Duodenal mucosa (tissue), 2 donors: ENCODE data around the gene SHQ1.

ENCODE experiments used
- H3K27ac ChIP-seq: one replicate; pipeline ENCODE4 v1.7.0; 2013; ENCODE audit warnings: low read depth, low read length
- H3K27me3 ChIP-seq, 2 donors: one replicate each; pipeline ENCODE4 v1.7.0; 2013; ENCODE audit warnings: low read length in 2 of 2, control low read depth in 1 of 2; ENCODE audit not compliant: insufficient read depth in 2 of 2, control insufficient read depth in 1 of 2
- H3K36me3 ChIP-seq, 2 donors: one replicate each; pipeline ENCODE4 v1.7.0; 2013; ENCODE audit warnings: low read length in 2 of 2, control low read depth in 1 of 2; ENCODE audit not compliant: insufficient read depth in 2 of 2, control insufficient read depth in 1 of 2
- H3K4me1 ChIP-seq, 2 donors: one replicate each; pipeline ENCODE4 v1.7.0; 2013; ENCODE audit warnings: low read length in 2 of 2, control low read depth in 1 of 2; ENCODE audit not compliant: insufficient read depth in 2 of 2, control insufficient read depth in 1 of 2
- H3K4me3 ChIP-seq, 2 donors: one replicate each; pipeline ENCODE4 v1.7.0; 2013; ENCODE audit warnings: low read length in 2 of 2, low read depth in 1 of 2
- H3K9ac ChIP-seq, 2 donors: one replicate each; pipeline ENCODE4 v1.7.0; 2013; ENCODE audit warnings: low read length in 2 of 2, low read depth in 1 of 2
- H3K9me3 ChIP-seq, 2 donors: one replicate each; pipeline ENCODE4 v1.7.0; 2013; ENCODE audit warnings: low read length in 2 of 2, control low read depth in 1 of 2; ENCODE audit not compliant: control insufficient read depth in 1 of 2

The SHQ1 gene

GRCh38 chr3:72784226-72784625, 64.0 kb downstream of the SHQ1 start:
- Histone ChIP-seq H3K4me3 (no peak overlapping the region), H3K36me3 (peaks cover 0 to 12% of the 10 kb centered on the region in 2 donors), H3K27me3 (no peaks in the 10 kb centered on the region), H3K9me3 (no peaks in the 10 kb centered on the region), H3K4me1 (no peaks in the 10 kb centered on the region), H3K9ac (no peak overlapping the region), H3K27ac (no peak overlapping the region)

DNA sequence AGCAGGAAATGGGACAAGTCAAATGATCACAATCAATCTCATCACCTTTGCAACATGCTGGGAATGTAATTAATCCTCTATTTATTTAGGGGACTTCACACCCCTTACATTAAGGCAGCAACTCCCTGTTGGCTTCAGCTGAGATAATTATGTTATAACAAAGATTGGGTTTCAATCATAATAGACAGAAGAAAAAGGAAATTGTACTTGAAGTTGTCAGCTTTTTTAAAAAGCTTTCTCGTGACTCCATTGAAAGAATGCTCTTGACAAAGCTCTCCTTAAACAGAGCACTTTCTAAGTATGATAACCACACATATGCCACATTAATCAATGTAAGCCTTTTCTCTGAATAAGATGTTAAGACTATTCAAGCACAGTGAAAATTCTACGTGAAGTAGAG, 65.7 kb downstream of the SHQ1 start:
- Histone ChIP-seq H3K36me3 (peaks cover 0 to 12% of the 10 kb centered on the region in 2 donors), H3K27me3 (no peaks in the 10 kb centered on the region), H3K4me1 (no peaks in the 10 kb centered on the region), H3K27ac (no peak overlapping the region), H3K9me3 (no peaks in the 10 kb centered on the region), H3K4me3 (no peak overlapping the region), H3K9ac (no peak overlapping the region)

GRCh38 chr3:72769758-72770540, 78.3 kb downstream of the SHQ1 start:
- Histone ChIP-seq H3K4me1 (no peaks in the 10 kb centered on the region), H3K27ac (no peak overlapping the region), H3K36me3 (peaks cover 3 to 6% of the 10 kb centered on the region in 2 donors), H3K9ac (no peak overlapping the region), H3K4me3 (no peak overlapping the region), H3K9me3 (no peaks in the 10 kb centered on the region), H3K27me3 (no peaks in the 10 kb centered on the region)

- H3K27me3 ChIP-seq, result no peaks in the 10 kb centered on the region
- peaks cover 3 to 8% of the 10 kb centered on the region in 2 donors for H3K36me3 ChIP-seq
- no peaks in the 10 kb centered on the region for H3K4me1 ChIP-seq
- H3K4me3 ChIP-seq, result no peak overlapping the region
- no peak overlapping the region for H3K27ac ChIP-seq
- no peaks in the 10 kb centered on the region for H3K9me3 ChIP-seq
- no peak overlapping the region for H3K9ac ChIP-seq
Measured at GRCh38 chr3:72768936-72769335, 79.3 kb downstream of the SHQ1 start.

GRCh38 chr3:72768481-72768880, 79.8 kb downstream of the SHQ1 start:
- H3K4me1 ChIP-seq, result no peaks in the 10 kb centered on the region
- H3K27me3 ChIP-seq, result no peaks in the 10 kb centered on the region
- peaks cover 3 to 11% of the 10 kb centered on the region in 2 donors for H3K36me3 ChIP-seq
- H3K9ac ChIP-seq, result no peak overlapping the region
- no peaks in the 10 kb centered on the region for H3K9me3 ChIP-seq
- H3K27ac ChIP-seq, result no peak overlapping the region
- no peak overlapping the region for H3K4me3 ChIP-seq

DNA sequence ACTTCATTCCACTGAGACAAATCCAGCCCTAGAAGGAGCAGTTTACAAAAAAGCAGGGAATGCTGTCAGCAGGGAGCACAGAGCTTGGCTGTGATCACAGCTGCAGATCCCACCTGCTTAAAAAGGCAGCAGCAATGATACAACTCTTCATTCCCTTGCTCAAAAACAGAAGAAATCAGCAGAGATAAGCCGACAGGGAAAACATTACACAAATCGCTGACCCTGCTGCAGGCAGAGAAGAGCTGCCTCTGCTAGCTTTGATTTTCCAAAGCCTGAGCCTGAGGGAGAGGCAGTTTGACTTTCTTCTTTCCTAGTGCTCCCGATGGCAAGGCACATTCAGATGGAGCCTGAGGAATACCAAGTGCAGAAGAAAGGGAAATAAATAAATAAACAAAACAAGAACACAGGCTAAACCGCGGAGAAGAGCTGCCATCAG, 80.2 kb downstream of the SHQ1 start:
- no peak overlapping the region for H3K27ac ChIP-seq
- no peak overlapping the region for H3K4me3 ChIP-seq
- H3K27me3 ChIP-seq, result no peaks in the 10 kb centered on the region
- H3K4me1 ChIP-seq, result no peaks in the 10 kb centered on the region
- no peaks in the 10 kb centered on the region for H3K9me3 ChIP-seq
- no peak overlapping the region for H3K9ac ChIP-seq
- peaks cover 3 to 13% of the 10 kb centered on the region in 2 donors for H3K36me3 ChIP-seq

DNA sequence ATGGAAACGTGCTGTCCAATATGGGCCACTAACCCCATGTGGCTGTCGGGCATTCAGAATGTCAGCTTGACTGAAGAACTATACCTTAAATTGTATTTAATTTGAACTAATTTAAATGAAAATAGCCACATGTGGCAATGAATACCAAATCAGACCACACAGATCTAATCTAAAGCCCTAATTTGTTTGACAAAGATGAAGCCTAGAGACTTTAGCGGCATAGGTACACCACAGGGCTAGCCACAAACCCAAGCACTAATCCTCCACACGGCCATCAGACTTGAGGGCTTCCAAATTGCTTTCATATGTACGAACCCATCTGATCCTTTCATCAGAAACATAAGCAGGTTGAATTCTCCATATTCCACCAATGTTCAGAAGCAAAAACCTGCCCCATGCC, 81.4 kb downstream of the SHQ1 start:
- Histone ChIP-seq H3K4me3 (no peak overlapping the region), H3K9me3 (no peaks in the 10 kb centered on the region), H3K27ac (no peak overlapping the region), H3K9ac (no peak overlapping the region), H3K4me1 (no peaks in the 10 kb centered on the region), H3K36me3 (peaks cover 2 to 13% of the 10 kb centered on the region in 2 donors), H3K27me3 (no peaks in the 10 kb centered on the region)

DNA sequence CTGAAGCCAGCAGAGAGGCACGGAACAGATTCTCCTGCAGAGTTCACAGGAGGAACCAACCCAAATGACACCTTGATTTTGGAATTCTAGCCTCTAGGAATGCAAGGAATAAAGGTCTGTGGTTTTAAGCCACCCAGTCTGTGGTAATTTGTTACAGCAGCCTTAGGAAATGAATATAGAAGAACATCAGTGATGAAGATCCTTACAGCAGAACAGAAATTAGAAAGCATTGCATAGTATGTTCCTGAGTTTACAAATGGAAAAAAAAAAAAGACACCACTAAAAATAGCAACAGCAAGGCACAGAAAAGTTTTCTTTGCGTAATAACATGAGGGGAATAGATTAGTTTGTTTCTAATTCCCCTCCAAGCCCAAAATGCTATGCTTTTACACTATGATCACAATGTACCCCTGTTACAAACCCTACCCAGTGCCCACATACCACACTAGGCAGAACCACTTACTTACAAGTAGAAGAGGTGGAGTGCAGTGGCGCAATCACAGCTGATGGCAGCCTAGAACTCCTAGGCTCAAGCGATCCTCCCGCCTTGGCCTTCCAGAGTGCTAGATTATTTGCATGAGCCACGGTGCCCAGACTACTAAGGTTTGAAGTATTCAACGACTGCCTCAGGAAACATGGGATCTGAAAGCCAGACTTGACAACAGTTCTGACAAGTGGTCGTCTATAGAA, 84.3 kb downstream of the SHQ1 start:
- no peak overlapping the region for H3K9ac ChIP-seq
- H3K4me3 ChIP-seq, result no peak overlapping the region
- no peaks in the 10 kb centered on the region for H3K27me3 ChIP-seq
- no peak overlapping the region for H3K27ac ChIP-seq
- peaks cover 0 to 15% of the 10 kb centered on the region in 2 donors for H3K36me3 ChIP-seq
- no peaks in the 10 kb centered on the region for H3K4me1 ChIP-seq
- H3K9me3 ChIP-seq, result no peaks in the 10 kb centered on the region

- Histone ChIP-seq H3K4me3 (no peak overlapping the region), H3K9me3 (no peaks in the 10 kb centered on the region), H3K27ac (no peak overlapping the region)
Measured at GRCh38 chr3:72761410-72761809, 86.8 kb downstream of the SHQ1 start.

DNA sequence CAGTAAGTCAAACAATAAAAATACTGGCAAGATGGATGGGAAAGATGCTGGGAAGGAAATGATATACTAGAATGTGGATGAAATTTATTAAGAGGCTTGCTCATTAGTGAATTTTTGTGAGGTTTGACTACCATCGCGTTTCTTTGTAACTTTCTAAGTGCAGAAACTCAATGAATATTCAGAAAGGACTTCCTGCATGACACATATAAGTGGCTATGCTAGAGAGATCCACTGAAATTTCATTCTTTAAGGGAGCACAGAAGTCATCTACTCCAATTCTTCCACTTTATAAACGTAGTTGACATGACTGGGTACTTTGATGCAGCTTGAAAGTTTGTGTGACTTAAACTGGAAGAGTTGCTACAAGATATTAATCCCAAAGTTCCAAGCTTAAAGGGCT, 88.0 kb downstream of the SHQ1 start:
- Histone ChIP-seq H3K9ac (no peak overlapping the region), H3K9me3 (no peaks in the 10 kb centered on the region), H3K4me1 (peaks cover 0 to 5% of the 10 kb centered on the region in 2 donors), H3K27ac (no peak overlapping the region), H3K36me3 (peaks cover 0 to 11% of the 10 kb centered on the region in 2 donors), H3K4me3 (no peak overlapping the region), H3K27me3 (no peaks in the 10 kb centered on the region)

More at GRCh38 chr3:72761410-72761809, 86.8 kb downstream of the SHQ1 start:
- no peaks in the 10 kb centered on the region for H3K27me3 ChIP-seq
- no peaks in the 10 kb centered on the region for H3K4me1 ChIP-seq
- H3K9ac ChIP-seq, result no peak overlapping the region
- H3K36me3 ChIP-seq, result peaks cover 0 to 13% of the 10 kb centered on the region in 2 donors
